Activated CD4-positive, CD25-positive, alpha-beta regulatory T cell treated with anti-CD3 and anti-CD28 coated beads, Interleukin-2, amount 50 U/mL, for 72 hours (primary cell): ENCODE data around the gene KCP.

Source experiments
- DNase-seq: peaks from one replicate; pipeline ENCODE4 v3.0.0; 2021

Gene KCP

GRCh38 chr7:128886391-128887168 is 23.9 kb downstream of the KCP start:
- DNase-seq: no peak

- DNase-seq: no peak
Measured at GRCh38 chr7:128885370-128886187, 24.9 kb downstream of the KCP start.

GRCh38 chr7:128884561-128885369 is 25.7 kb downstream of the KCP start:
- DNase-seq: no peak

GRCh38 chr7:128883622-128884448 is 26.7 kb downstream of the KCP start:
- peak; percentile 89 for DNase-seq

DNA sequence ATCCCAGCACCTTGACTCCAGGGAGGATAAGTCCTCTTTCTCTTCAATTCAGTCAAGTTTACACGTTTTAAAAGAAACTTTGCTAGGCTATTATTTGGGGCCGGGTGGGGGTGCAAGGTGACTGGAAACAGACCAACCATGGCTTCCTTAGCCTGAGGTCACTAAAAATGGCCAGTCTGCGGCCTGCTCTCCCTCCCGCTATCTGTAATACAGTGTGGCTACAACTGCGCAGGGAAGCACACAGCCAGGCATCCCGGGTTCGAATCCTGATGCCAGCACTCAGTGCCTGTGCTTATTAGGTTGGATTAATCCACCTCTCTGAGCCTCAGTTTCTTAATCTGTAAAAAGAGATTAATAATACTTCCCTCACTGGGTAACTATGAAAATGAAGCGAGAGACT is 28.4 kb downstream of the KCP start:
- no peak for DNase-seq

GRCh38 chr7:128881458-128882125 is 28.9 kb downstream of the KCP start:
- DNase-seq: no peak

GRCh38 chr7:128880791-128881457 is 29.6 kb downstream of the KCP start:
- no peak for DNase-seq

- no peak for DNase-seq
Measured at GRCh38 chr7:128879939-128880746, 30.4 kb downstream of the KCP start.

DNA sequence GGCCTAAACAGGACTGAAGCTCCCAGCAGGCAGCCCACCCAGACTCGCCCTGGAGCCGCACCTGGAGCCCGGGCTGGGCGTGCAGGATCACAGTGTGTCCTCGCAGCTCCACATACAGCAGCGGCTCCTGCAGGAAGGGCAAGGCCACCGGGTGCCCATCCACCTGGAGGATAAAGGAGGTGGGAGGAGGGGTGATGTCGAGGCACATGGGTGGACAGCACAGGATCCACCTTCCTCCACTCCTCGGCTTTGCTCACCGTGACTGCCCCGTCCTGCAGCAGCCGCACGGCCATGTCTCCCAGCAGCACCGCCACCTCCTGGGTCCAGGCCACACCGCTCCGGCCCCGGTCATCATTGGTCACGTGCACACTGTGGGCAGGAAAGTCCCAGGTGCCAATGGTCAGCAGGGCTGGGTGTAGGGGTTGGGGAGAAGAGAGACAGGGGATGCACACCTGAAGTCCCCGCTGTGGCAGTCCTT is 31.0 kb downstream of the KCP start:
- DNase-seq: no peak

GRCh38 chr7:128878226-128879105 is 32.0 kb downstream of the KCP start:
- no peak for DNase-seq

GRCh38 chr7:128877756-128878120 is 32.8 kb downstream of the KCP start:
- no peak for DNase-seq

DNA sequence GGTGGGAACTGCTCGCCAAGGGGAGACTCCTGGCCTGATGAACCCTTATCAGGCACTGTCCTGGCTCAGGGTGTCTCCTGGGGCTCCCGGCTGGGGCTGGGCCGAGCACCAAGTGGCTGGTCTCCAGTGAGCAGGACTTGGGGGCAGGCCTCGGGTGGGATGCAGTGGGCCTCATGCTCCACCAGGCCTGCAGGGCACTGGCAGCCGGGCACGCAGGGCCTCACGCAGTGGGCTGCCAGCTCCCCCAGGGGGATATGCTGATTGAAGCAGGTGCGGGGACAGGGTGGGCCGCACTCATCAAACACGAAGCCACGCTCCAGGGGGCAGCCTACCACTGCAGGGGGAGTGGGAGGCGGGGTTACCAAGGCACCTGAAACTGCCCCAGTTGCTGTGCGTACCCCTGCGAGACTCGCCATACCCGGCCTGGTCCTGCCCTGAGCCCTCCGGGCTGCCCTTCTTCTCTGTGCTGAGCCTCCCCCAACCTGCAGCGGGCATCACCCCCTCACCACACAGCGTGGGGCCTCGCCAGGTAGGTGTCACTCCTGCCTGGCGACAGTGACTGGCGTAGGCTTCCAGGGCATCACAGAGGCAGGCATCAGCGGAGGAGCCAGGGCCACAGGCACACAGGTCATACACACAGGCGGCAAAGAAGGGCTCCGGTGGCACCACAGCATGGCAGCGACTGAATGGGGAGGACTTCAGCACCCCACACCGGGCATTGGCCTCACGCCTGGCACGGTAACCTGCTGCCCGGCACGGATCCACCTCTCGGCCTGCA is 33.3 kb downstream of the KCP start:
- DNase-seq: no peak

DNA sequence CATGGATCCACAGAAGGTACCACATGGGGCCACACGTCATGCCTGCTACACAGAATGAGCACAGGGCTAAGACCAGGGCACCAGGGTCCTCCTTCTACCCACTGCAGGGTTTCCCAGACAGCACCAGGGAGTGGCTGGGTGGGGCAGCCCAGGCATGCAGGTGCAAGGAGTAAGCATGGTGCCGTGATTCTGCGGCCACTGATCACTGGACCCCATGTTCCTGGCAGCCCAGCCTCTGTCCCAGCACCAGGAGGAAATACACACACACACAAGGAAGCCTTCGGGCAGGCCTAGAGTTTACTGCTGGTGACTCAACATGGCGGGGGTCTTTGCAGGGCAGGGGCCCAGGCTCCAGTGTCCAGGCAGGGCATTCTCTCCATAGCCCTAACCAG is 33.9 kb downstream of the KCP start:
- DNase-seq: no peak

- DNase-seq: no peak
Measured at GRCh38 chr7:128876127-128876526, 34.4 kb downstream of the KCP start.

DNA sequence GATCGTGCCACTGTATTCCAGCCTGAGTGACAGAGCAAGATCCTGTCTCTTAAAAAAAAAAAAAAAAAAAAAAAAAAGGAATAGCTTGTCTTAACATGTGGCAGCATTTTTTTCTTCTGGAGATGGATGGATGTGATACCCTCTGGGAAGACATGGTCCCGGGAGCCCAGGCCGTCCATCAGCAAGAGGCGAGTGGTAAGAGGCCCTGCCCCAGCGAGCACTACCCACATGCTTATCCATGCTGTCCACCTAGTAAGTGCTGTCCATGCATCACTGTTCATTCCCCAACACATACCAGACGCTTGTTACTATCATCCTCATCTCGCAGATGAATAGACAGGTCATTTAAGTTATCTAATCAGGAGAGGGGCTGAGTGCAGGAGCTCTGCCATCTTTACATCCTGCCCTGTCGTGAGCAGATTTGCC is 35.0 kb downstream of the KCP start:
- DNase-seq: no peak

DNA sequence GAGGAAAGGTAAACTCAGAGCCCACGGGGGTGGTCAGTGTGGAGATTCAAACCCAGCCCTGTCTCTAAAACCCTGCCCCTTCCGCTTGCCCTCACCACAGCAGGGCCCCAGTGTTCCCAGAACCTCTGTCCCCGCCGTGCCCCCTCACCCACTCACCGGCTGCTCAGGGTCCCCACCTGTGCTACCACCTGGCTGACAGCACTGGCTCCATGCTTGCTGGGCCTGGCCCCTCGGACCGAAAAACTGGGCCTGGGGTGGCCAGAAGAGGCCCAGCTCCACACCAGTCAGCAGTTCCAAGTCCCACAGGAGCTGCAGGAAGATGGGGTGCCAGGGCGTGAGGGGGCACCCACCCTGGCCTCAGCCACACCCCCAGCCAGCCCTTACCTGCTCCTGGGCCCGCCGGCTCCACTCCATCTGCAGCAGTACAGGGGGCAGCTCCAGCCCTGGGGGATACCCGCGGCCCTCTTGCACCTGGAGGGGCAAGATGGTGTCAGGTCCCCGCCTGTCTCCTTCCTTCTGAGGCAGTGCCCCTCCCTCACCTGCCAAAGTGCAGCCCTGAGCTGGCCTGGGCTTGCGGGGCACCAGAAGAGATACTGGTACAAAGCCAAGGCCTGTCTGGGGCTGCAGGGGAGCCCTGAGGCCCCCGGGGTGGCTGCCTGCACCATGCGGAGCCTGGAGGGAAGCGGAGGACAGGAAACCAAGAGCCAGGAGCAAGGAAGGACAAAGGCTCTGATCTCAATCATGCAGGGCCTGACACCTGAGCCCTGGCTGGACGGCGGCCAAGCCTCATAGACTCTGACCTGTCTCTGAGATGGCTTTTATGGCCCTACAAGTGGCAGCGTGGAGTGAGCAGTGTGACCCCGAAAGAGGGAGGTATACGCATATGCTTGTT is 36.1 kb downstream of the KCP start:
- DNase-seq: no peak

DNA sequence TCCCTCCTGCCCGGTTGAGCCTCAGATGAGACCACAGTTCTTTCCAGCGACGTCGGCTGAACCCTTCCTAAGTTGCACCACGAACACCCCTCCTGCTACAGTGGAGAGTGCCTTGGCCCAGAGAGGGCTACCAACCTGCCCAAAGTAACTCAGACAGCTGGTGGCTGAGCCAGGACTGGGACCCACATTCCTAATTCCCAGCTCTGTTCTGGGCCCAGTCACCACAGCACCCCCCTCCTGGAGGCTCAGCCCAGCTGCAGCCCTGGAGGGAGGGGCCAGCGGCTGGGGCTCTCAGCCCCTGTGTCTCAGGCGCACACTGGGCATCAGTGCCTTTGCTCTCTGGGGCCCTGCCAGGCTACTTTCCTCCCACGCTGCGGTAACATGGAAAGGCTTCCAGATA is 37.3 kb downstream of the KCP start:
- no peak for DNase-seq
